ENCODE data around the gene MCU. TPM values are rescaled to one million over a fixed set of nuclear protein-coding genes. Genes with fewer than 3 reads are reported as not detected.

The MCU gene
- total RNA-seq, 1 donor from 2014 or later = 66.3 TPM

DNA sequence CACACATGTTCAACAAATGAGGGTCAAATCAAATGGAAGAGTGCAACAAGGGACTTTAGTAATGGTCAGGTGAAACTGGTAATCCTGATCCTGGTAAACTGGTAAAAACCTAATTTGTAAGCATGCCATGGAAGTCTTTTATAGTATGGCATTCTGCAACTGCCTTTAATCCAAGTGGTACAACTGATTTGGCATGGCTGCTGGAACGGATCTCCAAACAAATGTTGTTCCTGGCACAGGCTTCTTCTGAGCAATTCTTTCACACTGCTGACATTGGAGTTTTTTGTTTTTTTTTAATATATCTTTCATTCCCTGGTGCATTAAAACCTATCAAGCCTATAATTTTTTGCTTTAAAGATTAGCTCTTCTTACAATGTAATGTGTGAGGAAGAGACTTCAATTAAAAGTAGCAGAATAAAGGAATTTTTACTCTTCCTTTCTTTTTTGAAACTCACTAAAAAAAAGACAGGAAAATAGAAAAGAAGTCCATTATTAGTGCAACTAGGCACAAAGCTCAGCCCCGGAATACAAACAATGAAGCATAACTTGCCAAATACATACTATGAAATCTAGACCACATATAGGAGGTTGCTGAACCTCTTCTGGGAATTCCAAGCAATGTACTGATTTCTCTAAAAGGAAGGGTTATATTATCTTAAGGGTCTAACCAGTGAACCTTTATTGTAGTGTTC, 122.3 kb downstream of the MCU start:
- Histone ChIP-seq H3F3A (ENCODE audit: low read depth) (no peaks in the 10 kb centered on the region), H3K4me1 (peaks cover 15% of the 10 kb centered on the region), H3K27ac (no peak overlapping the region), H3K27me3 (no peaks in the 10 kb centered on the region), H4K20me1 (ENCODE audit: low read depth) (peaks cover 4% of the 10 kb centered on the region), H3K36me3 (no peaks in the 10 kb centered on the region), H3K4me2 (no peak overlapping the region), H2AFZ (replicated peaks) (no peak overlapping the region), H3K4me3 (no peak overlapping the region), H3K79me2 (ENCODE audit: low read depth) (peaks cover 24% of the 10 kb centered on the region), H3K9me3 (ENCODE audit: low read depth) (no peaks in the 10 kb centered on the region), H3K9ac (no peak overlapping the region)
- no peak for DNase-seq (ENCODE audit: low spot score)
- Mint-ChIP-seq H3K4me3 (no peak overlapping the region), H3K27me3 (ENCODE audit: insufficient read depth, low read depth) (no peaks in the 10 kb centered on the region), H3K9me3 (no peaks in the 10 kb centered on the region), H3K27ac (no peak overlapping the region), H3K4me1 (no peaks in the 10 kb centered on the region), H3K36me3 (no peaks in the 10 kb centered on the region)
- TF ChIP-seq EZH2phosphoT487 (IDR thresholded peaks at IDR 0.05) (no peak), EZH2 (IDR thresholded peaks at IDR 0.05) (no peak)
- TF ChIP-seq, protein P1, sequence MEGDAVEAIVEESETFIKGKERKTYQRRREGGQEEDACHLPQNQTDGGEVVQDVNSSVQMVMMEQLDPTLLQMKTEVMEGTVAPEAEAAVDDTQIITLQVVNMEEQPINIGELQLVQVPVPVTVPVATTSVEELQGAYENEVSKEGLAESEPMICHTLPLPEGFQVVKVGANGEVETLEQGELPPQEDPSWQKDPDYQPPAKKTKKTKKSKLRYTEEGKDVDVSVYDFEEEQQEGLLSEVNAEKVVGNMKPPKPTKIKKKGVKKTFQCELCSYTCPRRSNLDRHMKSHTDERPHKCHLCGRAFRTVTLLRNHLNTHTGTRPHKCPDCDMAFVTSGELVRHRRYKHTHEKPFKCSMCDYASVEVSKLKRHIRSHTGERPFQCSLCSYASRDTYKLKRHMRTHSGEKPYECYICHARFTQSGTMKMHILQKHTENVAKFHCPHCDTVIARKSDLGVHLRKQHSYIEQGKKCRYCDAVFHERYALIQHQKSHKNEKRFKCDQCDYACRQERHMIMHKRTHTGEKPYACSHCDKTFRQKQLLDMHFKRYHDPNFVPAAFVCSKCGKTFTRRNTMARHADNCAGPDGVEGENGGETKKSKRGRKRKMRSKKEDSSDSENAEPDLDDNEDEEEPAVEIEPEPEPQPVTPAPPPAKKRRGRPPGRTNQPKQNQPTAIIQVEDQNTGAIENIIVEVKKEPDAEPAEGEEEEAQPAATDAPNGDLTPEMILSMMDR (IDR thresholded peaks at IDR 0.05) = no peak

DNA sequence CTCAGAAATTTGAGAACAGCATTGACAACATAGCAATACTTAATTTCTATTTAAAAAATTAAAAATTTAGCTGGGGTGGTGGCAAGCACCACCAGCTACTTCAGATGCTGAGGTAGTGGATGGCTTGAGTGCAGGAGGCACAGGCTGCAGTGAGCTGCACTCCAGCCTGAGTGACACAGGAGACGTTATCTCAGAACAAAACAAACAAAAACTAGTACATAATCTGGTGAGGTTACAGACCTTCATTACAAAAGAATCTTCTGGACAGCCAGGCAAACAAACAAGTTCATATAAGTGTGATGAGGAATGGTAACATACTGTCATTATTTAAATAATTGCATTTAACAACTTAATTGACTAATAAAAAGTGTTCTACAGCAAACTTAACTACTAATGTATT, 124.6 kb downstream of the MCU start:
- Histone ChIP-seq H3K36me3 (no peaks in the 10 kb centered on the region), H4K20me1 (ENCODE audit: low read depth) (peaks cover 4% of the 10 kb centered on the region), H3K4me3 (no peak overlapping the region), H3F3A (ENCODE audit: low read depth) (no peaks in the 10 kb centered on the region), H3K4me1 (peaks cover 8% of the 10 kb centered on the region), H2AFZ (replicated peaks) (no peak overlapping the region), H3K79me2 (ENCODE audit: low read depth) (peaks cover 31% of the 10 kb centered on the region), H3K9ac (no peak overlapping the region), H3K9me3 (ENCODE audit: low read depth) (no peaks in the 10 kb centered on the region), H3K4me2 (no peak overlapping the region), H3K27ac (no peak overlapping the region), H3K27me3 (no peaks in the 10 kb centered on the region)
- no peaks in the 10 kb centered on the region for H3K27me3 Mint-ChIP-seq (ENCODE audit: insufficient read depth, low read depth)
- H3K9me3 Mint-ChIP-seq = no peaks in the 10 kb centered on the region
- H3K4me1 Mint-ChIP-seq = no peaks in the 10 kb centered on the region
- peaks cover 1% of the 10 kb centered on the region for H3K36me3 Mint-ChIP-seq
- H3K4me3 Mint-ChIP-seq = no peak overlapping the region
- DNase-seq (ENCODE audit: low spot score) = no peak
- TF ChIP-seq EZH2 (IDR thresholded peaks at IDR 0.05) (no peak), EZH2phosphoT487 (IDR thresholded peaks at IDR 0.05) (no peak)
- TF ChIP-seq, protein P1 (IDR thresholded peaks at IDR 0.05) = no peak
- H3K27ac Mint-ChIP-seq = no peak overlapping the region

DNA sequence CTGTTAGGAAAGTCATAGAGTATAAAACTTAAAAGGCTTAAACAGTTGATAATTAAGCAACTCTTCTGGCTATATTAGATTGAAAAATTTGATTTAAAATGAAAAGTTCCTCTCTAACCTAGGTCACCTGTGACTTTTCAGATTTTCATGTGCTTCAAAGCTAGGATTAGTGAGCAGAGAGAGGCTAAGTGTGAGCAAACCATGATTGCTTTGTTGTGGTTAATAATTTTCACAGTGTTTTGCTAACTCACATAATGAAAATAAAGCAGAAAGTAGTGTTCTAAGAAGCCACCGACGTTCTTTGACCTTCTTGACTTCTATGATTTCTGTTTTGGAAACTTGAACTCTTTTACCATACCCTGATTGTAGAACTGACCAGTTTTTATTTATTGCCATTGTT, 126.1 kb downstream of the MCU start:
- H3K36me3 Mint-ChIP-seq = peaks cover 1% of the 10 kb centered on the region
- H3K27ac Mint-ChIP-seq = no peak overlapping the region
- peaks cover 4% of the 10 kb centered on the region for H4K20me1 ChIP-seq (ENCODE audit: low read depth)
- no peaks in the 10 kb centered on the region for H3K36me3 ChIP-seq
- H3F3A ChIP-seq (ENCODE audit: low read depth) = no peaks in the 10 kb centered on the region
- no peak overlapping the region for H3K4me2 ChIP-seq
- H3K79me2 ChIP-seq (ENCODE audit: low read depth) = peaks cover 26% of the 10 kb centered on the region
- H3K4me1 ChIP-seq = peaks cover 6% of the 10 kb centered on the region
- no peak overlapping the region for H3K9ac ChIP-seq
- H3K9me3 ChIP-seq (ENCODE audit: low read depth) = no peaks in the 10 kb centered on the region
- H3K4me3 ChIP-seq = no peak overlapping the region
- peaks cover 9% of the 10 kb centered on the region for H3K9me3 Mint-ChIP-seq
- H3K27me3 ChIP-seq = no peaks in the 10 kb centered on the region
- H3K27me3 Mint-ChIP-seq (ENCODE audit: insufficient read depth, low read depth) = no peaks in the 10 kb centered on the region
- H3K4me3 Mint-ChIP-seq = no peak overlapping the region
- H2AFZ ChIP-seq (replicated peaks) = no peak overlapping the region
- no peak for DNase-seq (ENCODE audit: low spot score)
- no peaks in the 10 kb centered on the region for H3K4me1 Mint-ChIP-seq
- TF ChIP-seq EZH2 (IDR thresholded peaks at IDR 0.05) = no peak
- TF ChIP-seq, protein P1 (IDR thresholded peaks at IDR 0.05) = no peak
- TF ChIP-seq EZH2phosphoT487 (IDR thresholded peaks at IDR 0.05) = no peak
- H3K27ac ChIP-seq = no peak overlapping the region

All from neural progenitor cell (in vitro differentiated cells).